BLaER1 (cell line): ENCODE data around the gene CFB.

Source experiments
- H3K27ac ChIP-seq: shearing (Covaris generic); formaldehyde crosslinking; 2 replicates; pipeline ENCODE4 v1.8.1; 2022
- H3K27me3 ChIP-seq: shearing (Covaris generic); formaldehyde crosslinking; 2 replicates; pipeline ENCODE4 v1.8.1; 2022
- H3K36me3 ChIP-seq: shearing (Covaris generic); formaldehyde crosslinking; 2 replicates; pipeline ENCODE4 v1.8.1; 2022
- H3K4me1 ChIP-seq: shearing (Covaris generic); formaldehyde crosslinking; 2 replicates; pipeline ENCODE4 v1.8.1; 2022
- H3K4me2 ChIP-seq: shearing (Covaris generic); formaldehyde crosslinking; 2 replicates; pipeline ENCODE4 v1.8.1; 2022
- H3K4me3 ChIP-seq: shearing (Covaris generic); formaldehyde crosslinking; 2 replicates; pipeline ENCODE4 v1.8.1; 2022
- H3K9ac ChIP-seq: shearing (Covaris generic); formaldehyde crosslinking; 2 replicates; pipeline ENCODE4 v1.8.1; 2022
- H3K9me3 ChIP-seq: shearing (Covaris generic); formaldehyde crosslinking; 2 replicates; pipeline ENCODE4 v1.8.1; 2022
- H4K20me1 ChIP-seq: shearing (Covaris generic); formaldehyde crosslinking; 2 replicates; pipeline ENCODE4 v1.8.1; 2022
- Cebpa-rat ChIP-seq: shearing (Covaris generic); IDR thresholded peaks from 2 replicates; pipeline ENCODE4 v1.8.1; 2022

Gene CFB

GRCh38 chr6:31958741-31959739 lies 13.1 kb downstream of the CFB start, which contains the start of the genes NELFE and SKIC2:
Gene NELFE (minus strand): TSS chr6:31958971. CDS start chr6:31958446, 525 bp downstream.
Gene SKIC2 (plus strand): TSS chr6:31959175. CDS start chr6:31959193, 18 bp downstream.
- Histone ChIP-seq H3K9me3 (no peaks in the 10 kb centered on the region), H3K27me3 (no peaks in the 10 kb centered on the region), H3K4me3 (peak within 1 kb of the TSS; percentile 81), H3K36me3 (peaks cover 77% of the 10 kb centered on the region), H4K20me1 (no peaks in the 10 kb centered on the region), H3K9ac (peak within 1 kb of the TSS; percentile 87), H3K4me1 (peaks cover 26% of the 10 kb centered on the region), H3K4me2 (peak within 1 kb of the TSS; percentile 97), H3K27ac (peak within 1 kb of the TSS; percentile 78)
- no peak for TF ChIP-seq Cebpa-rat

DNA sequence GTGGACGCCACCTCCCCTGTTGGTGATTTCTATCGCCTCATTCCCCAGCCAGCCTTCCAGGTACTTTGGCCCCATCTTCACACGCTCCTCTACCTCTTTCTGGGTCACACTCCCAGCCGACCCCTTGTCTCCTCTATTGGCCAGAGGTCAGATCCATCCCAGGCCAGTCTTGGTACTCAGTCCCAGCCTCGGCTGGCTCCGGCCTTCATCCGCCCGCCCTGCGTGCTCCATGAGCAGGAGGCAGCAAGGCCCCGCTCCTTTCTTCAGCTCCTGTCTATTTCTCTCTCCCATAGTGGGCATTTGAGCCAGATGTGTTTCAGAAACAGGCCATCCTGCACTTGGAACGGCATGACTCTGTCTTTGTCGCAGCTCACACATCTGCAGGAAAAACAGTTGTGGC lies 15.7 kb downstream of the CFB start:
- no peaks in the 10 kb centered on the region for H4K20me1 ChIP-seq
- H3K9ac ChIP-seq = no peak overlapping the region
- H3K9me3 ChIP-seq = no peaks in the 10 kb centered on the region
- TF ChIP-seq Cebpa-rat = no peak
- H3K27ac ChIP-seq = no peak overlapping the region
- no peak overlapping the region for H3K4me2 ChIP-seq
- peaks cover 77% of the 10 kb centered on the region for H3K36me3 ChIP-seq
- no peak overlapping the region for H3K4me3 ChIP-seq
- H3K27me3 ChIP-seq = no peaks in the 10 kb centered on the region
- peaks cover 31% of the 10 kb centered on the region for H3K4me1 ChIP-seq

DNA sequence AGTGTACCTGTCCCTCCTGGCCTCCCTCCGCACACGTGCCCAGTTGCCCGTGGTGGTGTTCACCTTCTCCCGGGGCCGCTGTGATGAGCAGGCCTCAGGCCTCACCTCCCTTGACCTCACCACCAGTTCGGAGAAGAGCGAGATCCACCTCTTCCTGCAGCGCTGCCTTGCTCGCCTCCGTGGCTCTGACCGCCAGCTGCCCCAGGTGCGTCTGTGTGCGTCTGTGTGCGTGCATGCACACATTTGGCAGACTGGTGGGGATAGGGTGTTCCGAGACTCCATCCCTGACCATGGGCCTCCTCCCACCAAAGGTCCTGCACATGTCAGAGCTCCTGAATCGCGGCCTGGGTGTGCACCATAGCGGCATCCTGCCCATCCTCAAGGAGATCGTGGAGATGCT lies 18.0 kb downstream of the CFB start:
- Histone ChIP-seq H3K4me2 (no peak overlapping the region), H3K27ac (no peak overlapping the region), H3K9me3 (no peaks in the 10 kb centered on the region), H3K4me3 (no peak overlapping the region), H3K4me1 (peaks cover 18% of the 10 kb centered on the region), H3K9ac (no peak overlapping the region; the same call in 1 of the 2 replicates), H3K36me3 (peaks cover 92% of the 10 kb centered on the region), H3K27me3 (no peaks in the 10 kb centered on the region), H4K20me1 (peaks cover under 1% of the 10 kb centered on the region; the same call in 1 of the 2 replicates)
- TF ChIP-seq Cebpa-rat = no peak

DNA sequence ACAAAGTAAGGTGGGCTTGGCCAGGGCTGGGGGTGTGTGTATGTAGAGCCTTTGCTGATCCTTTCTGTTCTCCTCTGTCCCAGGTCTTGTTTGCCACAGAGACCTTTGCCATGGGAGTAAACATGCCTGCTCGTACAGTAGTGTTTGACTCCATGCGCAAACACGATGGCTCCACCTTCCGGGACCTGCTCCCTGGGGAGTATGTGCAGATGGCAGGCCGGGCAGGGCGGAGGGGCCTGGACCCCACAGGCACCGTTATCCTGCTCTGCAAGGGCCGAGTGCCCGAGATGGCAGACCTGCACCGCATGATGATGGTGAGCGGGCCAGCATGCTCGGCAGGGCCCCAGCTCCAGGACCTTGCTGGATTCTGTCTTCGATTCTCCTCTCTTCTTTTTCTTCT lies 19.8 kb downstream of the CFB start:
- peaks cover 100% of the 10 kb centered on the region for H3K36me3 ChIP-seq

GRCh38 chr6:31966506-31966905 lies 20.6 kb downstream of the CFB start:
- Histone ChIP-seq H3K9me3 (no peaks in the 10 kb centered on the region), H3K27ac (no peak overlapping the region), H3K4me3 (no peak overlapping the region), H3K4me2 (no peak overlapping the region), H3K9ac (no peak overlapping the region), H3K4me1 (peaks cover 23% of the 10 kb centered on the region), H3K27me3 (no peaks in the 10 kb centered on the region), H3K36me3 (peaks cover 94% of the 10 kb centered on the region), H4K20me1 (peaks cover 6% of the 10 kb centered on the region; the same call in 1 of the 2 replicates)
- TF ChIP-seq Cebpa-rat = no peak

More for the DNA sequence above, 19.8 kb downstream of the CFB start:
- H3K27ac ChIP-seq = no peak overlapping the region
- no peak for TF ChIP-seq Cebpa-rat
- no peaks in the 10 kb centered on the region for H3K27me3 ChIP-seq
- no peak overlapping the region for H3K4me2 ChIP-seq
- H3K9ac ChIP-seq = no peak overlapping the region
- H3K9me3 ChIP-seq = no peaks in the 10 kb centered on the region
- H3K4me1 ChIP-seq = peaks cover 15% of the 10 kb centered on the region
- H3K4me3 ChIP-seq = no peak overlapping the region
- peaks cover 6% of the 10 kb centered on the region; the same call in 1 of the 2 replicates for H4K20me1 ChIP-seq

DNA sequence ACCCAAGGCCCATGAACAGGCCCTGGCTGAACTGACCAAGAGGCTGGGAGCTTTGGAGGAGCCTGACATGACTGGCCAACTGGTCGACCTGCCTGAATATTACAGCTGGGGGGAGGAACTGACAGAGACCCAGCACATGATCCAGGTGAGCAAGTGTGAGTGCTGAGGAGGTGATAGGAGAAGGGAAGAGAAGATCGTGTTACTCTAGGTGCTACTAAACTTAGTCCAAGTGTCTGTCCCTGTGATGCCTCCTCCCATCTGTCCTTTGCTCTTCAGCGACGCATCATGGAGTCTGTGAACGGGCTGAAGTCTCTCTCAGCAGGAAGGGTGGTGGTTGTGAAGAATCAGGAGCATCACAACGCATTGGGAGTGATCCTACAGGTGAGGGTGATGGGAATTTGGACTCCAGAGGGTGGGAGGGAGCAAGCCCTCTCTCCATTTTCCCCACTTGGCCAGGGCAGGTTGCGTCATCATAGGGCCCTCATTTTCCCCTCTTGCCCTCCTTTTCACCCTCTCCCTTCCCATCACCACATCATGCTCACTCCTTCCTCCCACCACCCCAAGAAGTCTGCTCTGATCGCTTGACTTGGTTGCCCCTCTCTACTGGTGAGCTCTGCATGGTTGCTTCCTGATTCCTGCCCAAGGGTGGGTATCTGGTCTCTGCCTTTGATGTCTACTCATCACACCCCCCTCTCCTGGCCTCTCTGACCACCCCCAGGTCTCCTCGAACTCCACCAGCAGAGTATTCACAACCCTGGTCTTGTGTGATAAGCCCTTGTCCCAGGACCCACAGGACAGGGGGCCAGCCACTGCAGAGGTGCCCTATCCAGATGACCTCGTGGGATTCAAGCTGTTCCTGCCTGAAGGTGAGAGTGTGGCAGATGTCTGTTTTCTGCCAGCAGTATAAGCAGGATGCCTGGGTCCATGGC lies 21.4 kb downstream of the CFB start:
- peaks cover 24% of the 10 kb centered on the region for H3K4me1 ChIP-seq
- no peak overlapping the region for H3K4me2 ChIP-seq
- no peak overlapping the region for H3K9ac ChIP-seq
- no peak overlapping the region for H3K4me3 ChIP-seq
- H3K27ac ChIP-seq = no peak overlapping the region
- H3K27me3 ChIP-seq = no peaks in the 10 kb centered on the region
- no peaks in the 10 kb centered on the region for H3K9me3 ChIP-seq
- H4K20me1 ChIP-seq = peaks cover 6% of the 10 kb centered on the region; the same call in 1 of the 2 replicates
- H3K36me3 ChIP-seq = peaks cover 86% of the 10 kb centered on the region
- TF ChIP-seq Cebpa-rat = no peak

DNA sequence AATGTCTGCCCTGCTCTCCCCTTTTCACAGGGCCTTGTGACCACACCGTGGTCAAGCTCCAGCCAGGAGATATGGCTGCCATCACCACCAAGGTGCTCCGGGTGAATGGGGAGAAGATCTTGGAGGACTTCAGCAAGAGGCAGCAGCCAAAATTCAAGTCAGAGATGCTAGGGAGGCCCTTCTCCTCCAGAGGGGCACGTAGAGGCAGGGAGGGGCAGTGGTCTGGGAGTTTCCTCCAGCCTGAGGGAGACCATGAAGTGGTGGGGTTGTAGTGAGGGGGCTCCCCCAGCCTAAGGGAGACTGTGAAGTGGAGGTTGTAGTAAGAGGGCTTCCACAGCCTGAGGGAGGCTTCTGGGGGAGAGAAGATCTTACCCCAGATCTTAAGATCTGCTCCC lies 22.0 kb downstream of the CFB start:
- Histone ChIP-seq H3K4me3 (no peak overlapping the region), H4K20me1 (peaks cover 6% of the 10 kb centered on the region; the same call in 1 of the 2 replicates), H3K27ac (no peak overlapping the region), H3K9ac (no peak overlapping the region), H3K4me1 (peaks cover 28% of the 10 kb centered on the region), H3K36me3 (peaks cover 79% of the 10 kb centered on the region), H3K4me2 (no peak overlapping the region), H3K9me3 (no peaks in the 10 kb centered on the region), H3K27me3 (no peaks in the 10 kb centered on the region)
- TF ChIP-seq Cebpa-rat = no peak

DNA sequence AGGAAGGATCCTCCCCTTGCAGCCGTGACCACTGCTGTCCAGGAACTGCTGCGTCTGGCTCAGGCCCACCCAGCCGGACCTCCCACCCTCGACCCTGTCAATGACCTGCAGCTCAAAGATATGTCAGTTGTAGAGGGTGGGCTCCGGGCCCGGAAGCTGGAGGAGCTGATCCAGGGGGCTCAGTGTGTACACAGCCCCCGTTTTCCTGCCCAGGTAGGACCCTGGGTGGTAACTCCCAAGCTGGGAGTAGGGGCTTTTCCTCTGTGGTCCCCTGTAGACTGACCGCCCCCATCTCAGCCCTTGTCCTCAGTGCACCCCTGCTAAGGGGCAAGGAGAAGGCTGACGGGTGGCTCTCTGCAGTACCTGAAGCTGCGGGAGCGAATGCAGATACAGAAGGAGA lies 22.4 kb downstream of the CFB start:
- H3K36me3 ChIP-seq = peaks cover 75% of the 10 kb centered on the region

More for the DNA sequence above, 22.4 kb downstream of the CFB start:
- H3K4me2 ChIP-seq = no peak overlapping the region
- H3K4me3 ChIP-seq = no peak overlapping the region
- no peaks in the 10 kb centered on the region for H3K9me3 ChIP-seq
- H3K9ac ChIP-seq = no peak overlapping the region
- peaks cover 6% of the 10 kb centered on the region; the same call in 1 of the 2 replicates for H4K20me1 ChIP-seq
- H3K27me3 ChIP-seq = no peaks in the 10 kb centered on the region
- no peak overlapping the region for H3K27ac ChIP-seq
- TF ChIP-seq Cebpa-rat = no peak
- peaks cover 32% of the 10 kb centered on the region for H3K4me1 ChIP-seq
